Measurements from ENCODE around the gene H1-8. TPM values are rescaled to one million over a fixed set of nuclear protein-coding genes. Genes with fewer than 3 reads are reported as not detected.

The H1-8 gene
- total RNA-seq, 2 donors from 2014 or later = not detected

- Histone ChIP-seq H3K4me1 (peaks cover 0 to 6% of the 10 kb centered on the region in 2 donors), H3K4me3 (no peak overlapping the region), H3K27ac (no peak overlapping the region), H3K27me3 (no peaks in the 10 kb centered on the region), H3K36me3 (no peaks in the 10 kb centered on the region), H3K9me3 (no peaks in the 10 kb centered on the region)
- no peak for DNase-seq (ENCODE audit: low spot score)
- TF ChIP-seq CTCF (IDR thresholded peaks at IDR 0.05) = no peak
Measured at GRCh38 chr3:129530251-129530791, 12.7 kb upstream of the H1-8 start.

GRCh38 chr3:129530821-129531220 is 12.2 kb upstream of the H1-8 start:
- DNase-seq (ENCODE audit: low spot score) = no peak
- H3K4me1 ChIP-seq = peaks cover 0 to 6% of the 10 kb centered on the region in 2 donors
- no peaks in the 10 kb centered on the region for H3K27me3 ChIP-seq
- H3K27ac ChIP-seq = no peak overlapping the region
- H3K4me3 ChIP-seq = no peak overlapping the region
- no peaks in the 10 kb centered on the region for H3K9me3 ChIP-seq
- TF ChIP-seq CTCF (IDR thresholded peaks at IDR 0.05) = no peak
- H3K36me3 ChIP-seq = no peaks in the 10 kb centered on the region

GRCh38 chr3:129531699-129532098 is 11.3 kb upstream of the H1-8 start:
- no peaks in the 10 kb centered on the region for H3K36me3 ChIP-seq
- no peaks in the 10 kb centered on the region for H3K27me3 ChIP-seq
- peaks cover 0 to 6% of the 10 kb centered on the region in 2 donors for H3K4me1 ChIP-seq
- TF ChIP-seq CTCF (IDR thresholded peaks at IDR 0.05) = no peak
- H3K4me3 ChIP-seq = no peak overlapping the region
- H3K27ac ChIP-seq = no peak overlapping the region
- no peaks in the 10 kb centered on the region for H3K9me3 ChIP-seq
- DNase-seq (ENCODE audit: low spot score) = no peak

GRCh38 chr3:129532261-129532660 is 10.7 kb upstream of the H1-8 start:
- Histone ChIP-seq H3K4me3 (no peak overlapping the region), H3K27ac (no peak overlapping the region), H3K9me3 (no peaks in the 10 kb centered on the region), H3K27me3 (no peaks in the 10 kb centered on the region), H3K36me3 (no peaks in the 10 kb centered on the region), H3K4me1 (peaks cover 0 to 6% of the 10 kb centered on the region in 2 donors)
- DNase-seq (ENCODE audit: low spot score) = no peak
- TF ChIP-seq CTCF (IDR thresholded peaks at IDR 0.05) = no peak

- Histone ChIP-seq H3K27ac (no peak overlapping the region), H3K4me1 (peaks cover 0 to 6% of the 10 kb centered on the region in 2 donors), H3K9me3 (no peaks in the 10 kb centered on the region), H3K4me3 (no peak overlapping the region), H3K27me3 (no peaks in the 10 kb centered on the region), H3K36me3 (no peaks in the 10 kb centered on the region)
- no peak for DNase-seq (ENCODE audit: low spot score)
- TF ChIP-seq CTCF (IDR thresholded peaks at IDR 0.05) = no peak
Measured at GRCh38 chr3:129533406-129533805, 9.6 kb upstream of the H1-8 start.

GRCh38 chr3:129534428-129535027 is 8.4 kb upstream of the H1-8 start:
- TF ChIP-seq CTCF (IDR thresholded peaks at IDR 0.05) = no peak
- DNase-seq (ENCODE audit: low spot score) = no peak
- Histone ChIP-seq H3K36me3 (no peaks in the 10 kb centered on the region), H3K9me3 (no peaks in the 10 kb centered on the region), H3K27ac (no peak overlapping the region), H3K4me1 (peaks cover 0 to 6% of the 10 kb centered on the region in 2 donors), H3K4me3 (no peak overlapping the region), H3K27me3 (no peaks in the 10 kb centered on the region)
